Measurements from ENCODE around the gene XRCC3. TPM values are rescaled to one million over a fixed set of nuclear protein-coding genes. Genes with fewer than 3 reads are reported as not detected.

Gene XRCC3
- total and polyA plus RNA-seq, 10 of the 15 experiments (the other 5 are each of a cell fraction or from before 2014, with no cell fraction given), result 0.37 to 52.0 (median 26.8) TPM

GRCh38 chr14:103725001-103725682, 9.9 kb upstream of the XRCC3 start:
- POLR2A ChIA-PET, result no interaction called here
- no peak for DNase-seq (ENCODE audit: low read depth, low spot score)
- 91% methylated on average over 29 of the region's 29 CpGs for WGBS (ENCODE audit: insufficient coverage, insufficient replicate concordance, low lambda C conversion rate, missing lambda C conversion rate)

More at GRCh38 chr14:103725001-103725682, 9.9 kb upstream of the XRCC3 start:
- no peaks in the 10 kb centered on the region for H3K79me2 ChIP-seq (ENCODE audit: control insufficient read depth, insufficient read depth, low read length)
- peaks cover 0 to 6% of the 10 kb centered on the region in 2 experiments; a peak in 2 of 4 replicates for H3K36me3 ChIP-seq (ENCODE audit: control insufficient read depth in 2 of 2, insufficient read depth in 2 of 2, low read length in 1 of 2)
- no peaks in the 10 kb centered on the region for H4K20me1 ChIP-seq (ENCODE audit: control insufficient read depth, insufficient read depth)
- ATAC-seq (no peak), FAIRE-seq (no peak)
- H3K9me3 ChIP-seq (replicated peaks; ENCODE audit: control insufficient read depth, insufficient read depth, low read length), result no peaks in the 10 kb centered on the region
- H3K4me1 ChIP-seq (ENCODE audit: control insufficient read depth, insufficient read depth, low read length), result no peaks in the 10 kb centered on the region
- H2AFZ ChIP-seq (ENCODE audit: control insufficient read depth, low read depth, low read length), result no peak overlapping the region
- H3K4me2 ChIP-seq (ENCODE audit: control insufficient read depth, insufficient read depth), result no peak overlapping the region
- H3K4me3 ChIP-seq, result no peak overlapping the region
- ChIA-PET CTCF (no interaction called here), SMC1A (ENCODE audit: uncharacterized antibody, unreplicated experiment) (no interaction called here), RAD21 (ENCODE audit: unreplicated experiment) (no interaction called here)
- BruUV-seq (replicated peaks), result no TSS peak
- TF ChIP-seq MXI1 (IDR thresholded peaks at IDR 0.05; ENCODE audit: low read depth, low read length) (no peak), ZNF207 (IDR thresholded peaks at IDR 0.05; ENCODE audit: borderline replicate concordance) (no peak), RBBP5 (conservative IDR thresholded peaks at IDR 0.05) (no peak), JUNB (IDR thresholded peaks at IDR 0.05) (no peak), RELA (IDR thresholded peaks at IDR 0.05; ENCODE audit: borderline replicate concordance, partially characterized antibody) (no peak), TCF7 (IDR thresholded peaks at IDR 0.05; ENCODE audit: borderline replicate concordance) (no peak), ZBTB33 (IDR thresholded peaks at IDR 0.05) (no peak), IRF5 (IDR thresholded peaks at IDR 0.05; ENCODE audit: borderline replicate concordance) (no peak), TCF3 (IDR thresholded peaks at IDR 0.05; ENCODE audit: borderline replicate concordance, insufficient read depth, low read depth, low read length) (no peak)
- no peaks in the 10 kb centered on the region for H3K27me3 ChIP-seq (replicated peaks in 1 of 2; ENCODE audit: control insufficient read depth in 2 of 2, insufficient read depth in 2 of 2, low read length in 1 of 2)
- no peak overlapping the region for H3K9ac ChIP-seq (ENCODE audit: control insufficient read depth, insufficient read depth, low read length)
- in situ Hi-C loops (cut with MboI), result no loop called here
- H3K27ac ChIP-seq (ENCODE audit: control insufficient read depth, insufficient read depth), result no peak overlapping the region
- intact Hi-C loops (cut with micrococcal nuclease; ENCODE audit: unreplicated experiment), result no loop called here
